A673 (cell line): ENCODE measurements around the gene CACNA2D3. TPM values are rescaled to one million over a fixed set of nuclear protein-coding genes. Genes with fewer than 3 reads are reported as not detected.

Experiments
- BruUV-seq: library from RNA; stranded (reverse); fragments of 400-500 nt; replicated peaks from 2 replicates; lab custom pipeline; 2021; lab: Mats Ljungman, UMichigan
- CTCF ChIA-PET: fragments of 300-600 bp; sonication (Branson Sonifier 250); formaldehyde crosslinking; loops from one replicate; lab custom pipeline; 2022; ENCODE audit warnings: antibody characterized with exemption; lab: Charles Lee
- POLR2A ChIA-PET: fragments of 300-600 bp; sonication (Branson Sonifier 250); formaldehyde crosslinking; loops from one replicate; lab custom pipeline; 2022; ENCODE audit warnings: antibody characterized with exemption; ENCODE audit not compliant: low non-redundant PET; lab: Charles Lee
- DNase-seq: peaks from one replicate; pipeline ENCODE4 v3.0.0-alpha.2; 2015; ENCODE audit warnings: low spot score
- H3K27ac ChIP-seq: fragments of 200-600 bp; sonication (generic); 2 replicates; pipeline ENCODE4 v1.5.1; 2016; ENCODE audit warnings: mixed run types, low read depth, mild to moderate bottlenecking, mixed read lengths, antibody characterized with exemption, low read length; ENCODE audit not compliant: poor library complexity, severe bottlenecking
- H3K27me3 ChIP-seq: fragments of 200-600 bp; sonication (generic); replicated peaks from 2 replicates; pipeline ENCODE4 v1.6.1; 2017; ENCODE audit warnings: mixed run types, low read depth, mild to moderate bottlenecking, mixed read lengths, antibody characterized with exemption, low read length; ENCODE audit not compliant: insufficient read depth, poor library complexity
- H3K36me3 ChIP-seq: fragments of 200-600 bp; sonication (generic); 2 replicates; pipeline ENCODE4 v1.6.1; 2016; ENCODE audit warnings: mixed run types, mild to moderate bottlenecking, mixed read lengths, antibody characterized with exemption, low read length; ENCODE audit not compliant: insufficient read depth, poor library complexity, severe bottlenecking
- H3K4me1 ChIP-seq: fragments of 200-600 bp; sonication (generic); 2 replicates; pipeline ENCODE4 v1.6.1; 2017; ENCODE audit warnings: mixed run types, mild to moderate bottlenecking, mixed read lengths, antibody characterized with exemption, low read length; ENCODE audit not compliant: insufficient read depth, poor library complexity, severe bottlenecking
- H3K4me3 ChIP-seq: fragments of 200-600 bp; sonication (generic); 2 replicates; pipeline ENCODE4 v1.5.1; 2016; ENCODE audit warnings: low read depth, mixed run types, mild to moderate bottlenecking, mixed read lengths, low read length; ENCODE audit not compliant: poor library complexity, severe bottlenecking
- H3K9me3 ChIP-seq: fragments of 200-600 bp; sonication (generic); 2 replicates; pipeline ENCODE4 v1.6.1; 2016; ENCODE audit warnings: mixed run types, low read depth, mild to moderate bottlenecking, mixed read lengths, antibody characterized with exemption, low read length; ENCODE audit not compliant: poor library complexity, severe bottlenecking
- CTCF ChIP-seq: fragments of 300-800, 200-600 bp; sonication (generic); conservative IDR thresholded peaks from 2 replicates; pipeline ENCODE4 v1.5.1; 2017; ENCODE audit warnings: low read depth, mild to moderate bottlenecking, antibody characterized with exemption, low read length, moderate library complexity, mixed read lengths
- EZH2 ChIP-seq: fragments of 200-600 bp; sonication (generic); IDR thresholded peaks from 2 replicates; pipeline ENCODE4 v1.6.1; 2017; ENCODE audit warnings: borderline replicate concordance, low read depth, mild to moderate bottlenecking, mixed read lengths, antibody characterized with exemption, low read length; ENCODE audit not compliant: poor library complexity, severe bottlenecking
- intact Hi-C: fragments of 100-400 bp; cut with micrococcal nuclease; formaldehyde crosslinking; loops from one replicate; pipeline ENCODE4 v1.10.0; 2022; ENCODE audit not compliant: unreplicated experiment
- total RNA-seq: library from RNA; stranded (reverse); gene quantifications from 2 replicates; pipeline ENCODE4 v1.2.3, GENCODE V29; 2021

The CACNA2D3 gene
- total RNA-seq, 1 experiment from 2014 or later: not detected

- Histone ChIP-seq H3K9me3 (no peaks in the 10 kb centered on the region), H3K27me3 (no peaks in the 10 kb centered on the region), H3K27ac (no peak overlapping the region), H3K36me3 (no peaks in the 10 kb centered on the region), H3K4me3 (no peak overlapping the region), H3K4me1 (no peaks in the 10 kb centered on the region)
- ChIA-PET CTCF (interaction anchor here (0.6 kb wide), 1 partner anchor 1441 kb away, joined by 3 read pairs; no protein-coding TSS in a partner anchor), POLR2A (no interaction called here)
- intact Hi-C loops: loop anchor here (10.0 kb wide), 3 partner anchors 433 to 1037 kb away; no protein-coding TSS in a partner anchor
- no TSS peak for BruUV-seq
- TF ChIP-seq EZH2 (no peak), CTCF (no peak)
- no peak for DNase-seq
Observed at GRCh38 chr3:54857343-54857742, 735.0 kb downstream of the CACNA2D3 start.

- Histone ChIP-seq H3K27ac (no peak overlapping the region), H3K4me1 (no peaks in the 10 kb centered on the region), H3K9me3 (no peaks in the 10 kb centered on the region), H3K27me3 (no peaks in the 10 kb centered on the region), H3K36me3 (no peaks in the 10 kb centered on the region), H3K4me3 (no peak overlapping the region)
- ChIA-PET CTCF (no interaction called here), POLR2A (no interaction called here)
- intact Hi-C loops: loop anchor here (10.0 kb wide), 3 partner anchors 433 to 1037 kb away; no protein-coding TSS in a partner anchor
- DNase-seq: no peak
- no TSS peak for BruUV-seq
- TF ChIP-seq EZH2 (no peak), CTCF (no peak)
Observed at GRCh38 chr3:54858093-54858785, 735.9 kb downstream of the CACNA2D3 start.

- no peak for DNase-seq
- Histone ChIP-seq H3K9me3 (no peaks in the 10 kb centered on the region), H3K36me3 (no peaks in the 10 kb centered on the region), H3K27ac (no peak overlapping the region), H3K4me3 (no peak overlapping the region), H3K27me3 (no peaks in the 10 kb centered on the region), H3K4me1 (no peaks in the 10 kb centered on the region)
- CTCF ChIA-PET: no interaction called here
- BruUV-seq: no TSS peak
- intact Hi-C loops: loop anchor here (10.0 kb wide), 3 partner anchors 434 to 1036 kb away; no protein-coding TSS in a partner anchor
- POLR2A ChIA-PET: no interaction called here
- no peak for TF ChIP-seq EZH2
- TF ChIP-seq CTCF: no peak
Observed at GRCh38 chr3:54859184-54859583, 736.8 kb downstream of the CACNA2D3 start.
